Mesothelial cell of epicardium (in vitro differentiated cells): ENCODE measurements around the gene FABP7. TPM values are rescaled to one million over a fixed set of nuclear protein-coding genes. Genes with fewer than 3 reads are reported as not detected.

ENCODE experiments used
- DNase-seq, 2 experiments: peaks; one replicate each; pipeline ENCODE4 v3.0.0; 2021; ENCODE audit warnings: low spot score in 2 of 2; ENCODE audit not compliant: unreplicated experiment in 2 of 2
- H3K27ac Mint-ChIP-seq: 2 replicates; pipeline ENCODE4 v1.8.0; 2021; ENCODE audit warnings: mixed read lengths
- H3K27me3 Mint-ChIP-seq: 2 replicates; pipeline ENCODE4 v1.8.0; 2021; ENCODE audit warnings: low read depth, mixed read lengths
- H3K36me3 Mint-ChIP-seq: 2 replicates; pipeline ENCODE4 v1.8.0; 2021; ENCODE audit warnings: mixed read lengths
- H3K4me1 Mint-ChIP-seq: 2 replicates; pipeline ENCODE4 v1.8.0; 2021; ENCODE audit warnings: mixed read lengths
- H3K4me3 Mint-ChIP-seq: 2 replicates; pipeline ENCODE4 v1.8.0; 2021; ENCODE audit warnings: mild to moderate bottlenecking, moderate library complexity, mixed read lengths
- H3K9me3 Mint-ChIP-seq: 2 replicates; pipeline ENCODE4 v1.8.0; 2021; ENCODE audit warnings: mixed read lengths
- CTCF ChIP-seq: fragments of 200-600 bp; sonication (generic); IDR thresholded peaks from one replicate; pipeline ENCODE4 v1.5.0; 2021; ENCODE audit warnings: antibody characterized with exemption; ENCODE audit not compliant: unreplicated experiment
- total RNA-seq: library from RNA; stranded (reverse); gene quantifications from 3 replicates; pipeline ENCODE4 v1.2.1, GENCODE V29; 2021

FABP7 gene
- total RNA-seq, 1 donor from 2014 or later, result 4.0 TPM

GRCh38 chr6:122790423-122791309 lies 11.2 kb downstream of the FABP7 start:
- Mint-ChIP-seq H3K27me3 (no peaks in the 10 kb centered on the region), H3K4me3 (peak overlapping the region; percentile 94), H3K27ac (peak overlapping the region; percentile 97), H3K36me3 (no peaks in the 10 kb centered on the region), H3K4me1 (peaks cover 83% of the 10 kb centered on the region), H3K9me3 (no peaks in the 10 kb centered on the region)
- no peak for TF ChIP-seq CTCF
- no peak for DNase-seq

GRCh38 chr6:122791310-122791679 lies 11.8 kb downstream of the FABP7 start:
- TF ChIP-seq CTCF, result no peak
- Mint-ChIP-seq H3K36me3 (no peaks in the 10 kb centered on the region), H3K4me3 (peak overlapping the region; percentile 94), H3K4me1 (peaks cover 77% of the 10 kb centered on the region), H3K9me3 (no peaks in the 10 kb centered on the region), H3K27ac (peak overlapping the region; percentile 97), H3K27me3 (no peaks in the 10 kb centered on the region)
- no peak for DNase-seq

- Mint-ChIP-seq H3K27ac (peak overlapping the region; percentile 98), H3K27me3 (no peaks in the 10 kb centered on the region), H3K36me3 (peaks cover 12% of the 10 kb centered on the region), H3K4me3 (peak overlapping the region; percentile 50), H3K9me3 (peaks cover 4% of the 10 kb centered on the region), H3K4me1 (peaks cover 63% of the 10 kb centered on the region)
- DNase-seq, result no peak
- no peak for TF ChIP-seq CTCF
Observed at GRCh38 chr6:122792766-122793165, 13.2 kb downstream of the FABP7 start.

- Mint-ChIP-seq H3K4me3 (no peak overlapping the region), H3K36me3 (peaks cover 27% of the 10 kb centered on the region), H3K9me3 (peaks cover 4% of the 10 kb centered on the region), H3K27ac (peak overlapping the region; percentile 70), H3K4me1 (peaks cover 66% of the 10 kb centered on the region), H3K27me3 (no peaks in the 10 kb centered on the region)
- DNase-seq, result no peak
- no peak for TF ChIP-seq CTCF
Observed at GRCh38 chr6:122797537-122797936, 18.0 kb downstream of the FABP7 start.

- H3K27me3 Mint-ChIP-seq, result no peaks in the 10 kb centered on the region
- H3K9me3 Mint-ChIP-seq, result peaks cover 4% of the 10 kb centered on the region
- DNase-seq, result no peak
- H3K36me3 Mint-ChIP-seq, result peaks cover 27% of the 10 kb centered on the region
- H3K4me1 Mint-ChIP-seq, result peaks cover 66% of the 10 kb centered on the region
- H3K4me3 Mint-ChIP-seq, result no peak overlapping the region
- TF ChIP-seq CTCF, result no peak
- peak overlapping the region; percentile 70 for H3K27ac Mint-ChIP-seq
Observed at GRCh38 chr6:122798099-122798641, 18.7 kb downstream of the FABP7 start.
